NCI-H187 treated with DMSO at 0.1 percent for 48 hours (cell line): Measurements from ENCODE around the gene MED22.
"Not testable (repeated sequence)": the region's sequence is repeated elsewhere in the genome, so short reads cannot be mapped to it uniquely, and the experiment has no call there.

Source experiments
- DNase-seq: peaks from one replicate; lab custom pipeline; 2025; lab: John Stamatoyannopoulos, UW

MED22 gene

GRCh38 chr9:133304477-133305377, 43.2 kb downstream of the MED22 start:
- DNase-seq = no peak

DNA sequence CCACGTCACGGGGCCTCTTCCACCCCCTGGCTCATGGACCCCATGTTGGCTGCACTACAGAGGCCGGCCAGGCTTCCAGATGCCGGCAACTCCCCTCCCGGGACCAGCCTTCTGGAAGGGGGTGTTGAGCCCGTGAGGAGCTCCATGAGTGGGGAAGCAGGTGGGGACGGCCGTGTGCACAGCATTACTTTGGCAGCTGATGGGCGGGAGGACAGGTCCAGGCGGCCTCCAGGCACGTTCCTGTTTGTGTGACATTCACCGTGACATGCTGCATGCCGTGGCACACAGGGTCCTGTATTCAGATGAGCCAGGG, 43.8 kb downstream of the MED22 start:
- no peak for DNase-seq

- no peak for DNase-seq
Measured at GRCh38 chr9:133303266-133304157, 44.4 kb downstream of the MED22 start.

DNA sequence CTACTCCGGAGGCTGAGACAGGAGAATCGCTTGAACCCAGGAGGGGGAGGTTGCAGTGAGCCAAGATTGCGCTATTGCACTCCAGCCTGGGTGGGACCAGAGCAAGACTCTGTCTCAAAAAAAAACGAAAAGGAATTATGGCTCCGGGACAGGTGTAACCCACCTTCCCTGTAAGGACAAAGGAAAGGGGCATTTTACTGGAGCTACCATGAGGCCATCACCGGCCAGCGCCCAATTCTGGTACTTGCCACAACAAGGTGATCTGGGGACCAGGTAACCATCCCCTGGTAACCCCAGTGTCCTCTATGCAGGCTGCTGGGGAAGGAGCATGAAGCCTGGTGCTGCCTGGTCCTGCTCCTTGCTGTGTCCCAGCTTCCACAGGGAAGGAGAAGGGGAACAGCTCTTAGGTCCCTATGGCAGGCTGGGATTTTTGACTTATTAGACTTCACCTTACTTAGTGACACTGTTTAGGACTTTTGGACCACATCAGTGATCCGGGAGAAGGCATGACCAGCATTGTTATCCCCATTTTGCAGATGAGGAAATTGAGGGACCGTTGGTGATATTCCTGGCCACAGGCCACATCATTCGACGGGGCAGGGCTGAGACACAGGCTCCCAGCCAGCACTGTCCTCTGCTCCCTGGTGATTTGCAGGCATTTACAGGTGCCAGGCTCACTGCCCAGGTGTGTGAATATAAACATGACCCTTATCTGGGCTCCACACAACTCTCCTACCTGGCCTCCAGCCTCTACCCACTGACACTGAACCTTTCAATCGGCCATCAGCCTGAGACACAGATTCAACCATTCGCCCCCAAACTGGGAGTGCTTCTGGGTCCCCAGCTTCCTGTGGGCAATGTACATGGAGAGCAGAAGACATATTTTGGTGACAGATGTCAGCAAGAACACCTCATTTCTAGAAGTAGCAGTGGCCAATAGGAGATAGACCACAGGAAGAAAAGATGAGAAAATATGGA, 46.4 kb downstream of the MED22 start:
- DNase-seq = no peak

DNA sequence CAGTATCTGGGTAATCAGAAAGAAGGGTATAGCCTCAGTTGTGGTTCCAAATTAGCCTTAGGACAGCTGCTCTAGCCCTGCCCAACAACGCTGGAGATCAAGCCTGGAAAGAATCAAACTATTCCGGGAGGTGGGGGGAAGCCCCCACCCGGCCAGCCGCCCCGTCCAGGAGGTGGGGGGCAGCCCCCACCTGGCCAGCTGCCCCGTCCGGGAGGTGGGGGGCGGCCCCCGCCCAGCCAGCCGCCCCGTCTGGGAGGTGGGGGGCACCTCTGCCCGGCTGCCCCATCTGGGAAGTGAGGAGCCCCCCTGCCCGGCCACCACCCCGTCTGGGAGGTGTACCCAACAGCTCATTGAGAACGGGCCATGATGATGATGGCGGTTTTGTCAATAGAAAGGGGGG, 47.9 kb downstream of the MED22 start:
- not testable (repeated sequence) for DNase-seq

- DNase-seq = no peak
Measured at GRCh38 chr9:133294257-133294656, 53.7 kb downstream of the MED22 start.

GRCh38 chr9:133290751-133291302, 57.1 kb downstream of the MED22 start:
- DNase-seq = no peak
